ENCODE results near the gene MCTP1.

MCTP1 gene

DNA sequence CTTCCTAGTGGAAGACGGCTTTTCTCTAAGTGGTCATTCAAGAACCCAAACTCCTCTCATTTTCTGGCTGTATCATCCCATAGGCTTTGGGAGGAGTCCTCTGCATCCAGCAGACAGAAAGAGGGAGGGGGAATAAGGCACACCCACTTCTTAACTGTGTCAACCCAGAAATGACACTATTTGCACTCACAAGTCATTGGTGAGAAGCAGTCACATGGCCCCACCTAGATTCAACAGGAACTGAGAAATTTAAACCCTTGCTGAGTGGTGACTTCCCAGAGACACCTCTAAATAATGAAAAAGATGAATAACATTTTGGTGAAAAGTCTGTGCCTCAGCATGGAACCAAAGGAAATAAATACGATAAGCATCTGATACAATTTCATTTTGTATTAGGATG lies 120.0 kb downstream of the MCTP1 start:
- Histone ChIP-seq H3K4me3 (ENCODE audit: low read depth, low read length) (no peak overlapping the region), H3K4me1 (no peaks in the 10 kb centered on the region), H3K27me3 (peaks cover 11% of the 10 kb centered on the region; the same call in 1 of the 2 replicates), H3K36me3 (no peaks in the 10 kb centered on the region), H3K9me3 (no peaks in the 10 kb centered on the region)
- TF ChIP-seq, protein P1, sequence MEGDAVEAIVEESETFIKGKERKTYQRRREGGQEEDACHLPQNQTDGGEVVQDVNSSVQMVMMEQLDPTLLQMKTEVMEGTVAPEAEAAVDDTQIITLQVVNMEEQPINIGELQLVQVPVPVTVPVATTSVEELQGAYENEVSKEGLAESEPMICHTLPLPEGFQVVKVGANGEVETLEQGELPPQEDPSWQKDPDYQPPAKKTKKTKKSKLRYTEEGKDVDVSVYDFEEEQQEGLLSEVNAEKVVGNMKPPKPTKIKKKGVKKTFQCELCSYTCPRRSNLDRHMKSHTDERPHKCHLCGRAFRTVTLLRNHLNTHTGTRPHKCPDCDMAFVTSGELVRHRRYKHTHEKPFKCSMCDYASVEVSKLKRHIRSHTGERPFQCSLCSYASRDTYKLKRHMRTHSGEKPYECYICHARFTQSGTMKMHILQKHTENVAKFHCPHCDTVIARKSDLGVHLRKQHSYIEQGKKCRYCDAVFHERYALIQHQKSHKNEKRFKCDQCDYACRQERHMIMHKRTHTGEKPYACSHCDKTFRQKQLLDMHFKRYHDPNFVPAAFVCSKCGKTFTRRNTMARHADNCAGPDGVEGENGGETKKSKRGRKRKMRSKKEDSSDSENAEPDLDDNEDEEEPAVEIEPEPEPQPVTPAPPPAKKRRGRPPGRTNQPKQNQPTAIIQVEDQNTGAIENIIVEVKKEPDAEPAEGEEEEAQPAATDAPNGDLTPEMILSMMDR (IDR thresholded peaks at IDR 0.05; ENCODE audit: low read depth, low read length): no peak
- no peak for DNase-seq

DNA sequence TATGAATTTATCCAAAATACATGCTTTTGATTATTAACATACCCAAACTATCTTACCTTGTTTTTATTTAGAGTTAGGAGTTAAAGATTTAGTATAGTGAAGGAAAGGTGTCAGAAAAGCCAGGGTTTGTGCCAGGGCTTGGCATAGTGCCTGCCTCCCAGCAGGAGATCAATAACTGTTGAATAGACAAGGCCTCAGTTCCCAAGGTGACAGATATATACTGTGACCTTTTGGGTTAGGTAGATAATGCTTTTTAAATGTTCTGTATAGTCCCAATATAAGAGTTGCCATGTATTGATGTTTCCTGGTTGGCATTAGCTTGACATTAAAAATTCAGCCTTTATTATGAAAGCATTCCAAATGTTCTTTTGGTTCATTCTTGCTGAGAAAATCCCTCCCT lies 121.8 kb downstream of the MCTP1 start:
- no peak for DNase-seq
- Histone ChIP-seq H3K27me3 (peaks cover 11% of the 10 kb centered on the region), H3K9me3 (no peaks in the 10 kb centered on the region), H3K36me3 (no peaks in the 10 kb centered on the region), H3K4me3 (ENCODE audit: low read depth, low read length) (no peak overlapping the region), H3K4me1 (no peaks in the 10 kb centered on the region)
- TF ChIP-seq, protein P1 (IDR thresholded peaks at IDR 0.05; ENCODE audit: low read depth, low read length): no peak

DNA sequence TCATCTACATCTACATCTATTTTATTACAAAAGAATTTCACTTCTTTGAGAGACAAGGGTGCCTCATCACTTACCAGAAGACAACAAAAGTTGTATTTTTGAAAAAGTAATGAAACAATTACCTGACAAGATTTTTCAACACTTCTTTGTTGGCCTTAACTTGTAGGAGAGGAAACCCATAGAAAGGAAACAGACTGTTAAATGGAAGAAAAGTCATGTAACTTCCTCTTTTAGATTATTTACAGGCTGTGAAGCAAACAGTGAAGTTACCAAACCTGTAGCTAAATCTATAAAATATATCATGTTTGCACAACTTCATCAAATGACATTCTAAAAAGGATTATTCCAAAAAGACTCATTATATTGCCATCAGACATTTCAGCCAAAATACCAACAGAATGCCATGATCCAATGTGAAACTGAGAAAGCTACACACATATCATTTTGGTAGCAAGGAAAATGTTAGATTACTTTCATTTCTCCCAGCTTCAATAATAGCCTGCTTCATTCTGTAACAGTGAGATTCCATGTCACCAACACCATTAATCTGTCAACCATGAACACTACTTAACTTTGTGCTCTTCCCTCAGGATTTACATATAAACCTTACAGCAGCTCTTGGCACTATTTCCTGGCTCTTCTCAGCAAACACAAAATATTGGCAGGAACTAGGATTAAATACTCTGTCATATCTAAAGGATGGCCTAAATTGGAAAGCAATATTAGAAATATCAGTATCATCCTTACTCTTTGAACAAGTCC lies 122.5 kb downstream of the MCTP1 start:
- Histone ChIP-seq H3K4me1 (no peaks in the 10 kb centered on the region), H3K36me3 (no peaks in the 10 kb centered on the region), H3K27me3 (peaks cover 11% of the 10 kb centered on the region), H3K4me3 (ENCODE audit: low read depth, low read length) (no peak overlapping the region), H3K9me3 (no peaks in the 10 kb centered on the region)
- TF ChIP-seq, protein P1 (IDR thresholded peaks at IDR 0.05; ENCODE audit: low read depth, low read length): no peak
- no peak for DNase-seq

DNA sequence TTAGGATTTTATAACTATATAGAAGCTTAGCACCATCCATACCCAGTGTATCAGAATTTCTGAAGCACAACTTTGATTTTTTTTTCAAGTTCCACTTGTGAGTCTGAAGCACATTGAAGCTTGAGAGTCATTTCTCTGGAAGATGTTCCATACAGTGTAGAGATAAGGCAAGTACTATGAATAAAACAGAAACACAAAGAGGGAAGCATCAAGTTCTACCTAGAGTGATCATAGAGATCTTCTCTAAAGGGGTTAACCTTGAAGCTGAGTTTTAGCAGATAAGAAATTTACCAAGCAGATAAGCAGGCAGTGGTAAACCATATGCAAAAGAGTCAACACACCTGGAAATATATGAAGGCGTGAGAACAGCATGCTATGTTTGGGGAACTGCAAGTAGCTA lies 125.3 kb downstream of the MCTP1 start:
- DNase-seq: no peak
- Histone ChIP-seq H3K4me3 (ENCODE audit: low read depth, low read length) (no peak overlapping the region), H3K9me3 (no peaks in the 10 kb centered on the region), H3K4me1 (no peaks in the 10 kb centered on the region), H3K36me3 (no peaks in the 10 kb centered on the region), H3K27me3 (peaks cover 11% of the 10 kb centered on the region)
- TF ChIP-seq, protein P1 (IDR thresholded peaks at IDR 0.05; ENCODE audit: low read depth, low read length): no peak

DNA sequence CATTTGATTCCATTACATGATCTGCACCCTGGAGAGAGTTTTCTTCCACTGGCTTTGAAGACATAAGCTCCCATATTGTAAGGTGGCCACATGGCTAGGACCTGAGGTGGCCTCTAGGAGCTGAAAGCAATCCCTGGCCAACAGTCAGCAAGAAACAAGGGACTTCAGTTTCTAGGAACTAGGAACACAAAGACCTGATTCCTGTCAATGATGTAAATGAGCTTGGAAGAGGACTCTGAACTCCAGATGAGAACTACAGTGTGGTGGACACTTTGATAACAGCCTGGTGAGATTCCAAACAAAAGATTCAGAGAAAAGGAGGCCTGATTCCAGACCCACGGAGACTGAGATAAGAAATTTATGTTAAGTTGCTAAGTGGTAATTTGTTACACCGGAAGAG lies 129.0 kb downstream of the MCTP1 start:
- DNase-seq: no peak
- Histone ChIP-seq H3K4me3 (ENCODE audit: low read depth, low read length) (no peak overlapping the region), H3K9me3 (no peaks in the 10 kb centered on the region), H3K36me3 (no peaks in the 10 kb centered on the region), H3K4me1 (no peaks in the 10 kb centered on the region), H3K27me3 (peaks cover under 1% of the 10 kb centered on the region)
- TF ChIP-seq, protein P1 (IDR thresholded peaks at IDR 0.05; ENCODE audit: low read depth, low read length): no peak

DNA sequence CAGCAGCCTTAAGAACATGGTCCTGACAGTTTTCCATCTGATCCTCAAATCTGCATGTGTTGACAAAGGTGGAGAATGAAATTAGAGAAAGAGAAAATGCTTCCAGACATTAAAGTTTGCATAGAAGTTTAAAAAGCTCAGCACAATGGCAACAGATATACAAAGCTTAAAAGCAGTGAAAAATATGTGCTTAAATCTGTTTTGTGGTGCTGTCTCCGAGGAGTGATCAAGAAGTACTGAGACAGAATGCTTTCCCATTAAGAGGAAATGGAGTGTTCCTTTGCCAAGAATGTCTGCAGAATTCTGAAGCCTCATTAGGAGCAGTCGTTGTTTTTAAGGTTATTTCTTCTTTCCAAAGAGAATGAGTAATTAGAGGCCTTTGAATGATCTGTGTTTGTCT lies 131.4 kb downstream of the MCTP1 start:
- Histone ChIP-seq H3K4me1 (no peaks in the 10 kb centered on the region), H3K36me3 (no peaks in the 10 kb centered on the region), H3K9me3 (no peaks in the 10 kb centered on the region), H3K27me3 (no peaks in the 10 kb centered on the region; the same call in 1 of the 2 replicates), H3K4me3 (ENCODE audit: low read depth, low read length) (no peak overlapping the region)
- DNase-seq: no peak
- TF ChIP-seq, protein P1 (IDR thresholded peaks at IDR 0.05; ENCODE audit: low read depth, low read length): no peak

Data from BE2C (cell line).